Measurements from ENCODE around the gene ZC3H4.
"Not testable (repeated sequence)": the region's sequence is repeated elsewhere in the genome, so short reads cannot be mapped to it uniquely, and the experiment has no call there.

Gene ZC3H4

DNA sequence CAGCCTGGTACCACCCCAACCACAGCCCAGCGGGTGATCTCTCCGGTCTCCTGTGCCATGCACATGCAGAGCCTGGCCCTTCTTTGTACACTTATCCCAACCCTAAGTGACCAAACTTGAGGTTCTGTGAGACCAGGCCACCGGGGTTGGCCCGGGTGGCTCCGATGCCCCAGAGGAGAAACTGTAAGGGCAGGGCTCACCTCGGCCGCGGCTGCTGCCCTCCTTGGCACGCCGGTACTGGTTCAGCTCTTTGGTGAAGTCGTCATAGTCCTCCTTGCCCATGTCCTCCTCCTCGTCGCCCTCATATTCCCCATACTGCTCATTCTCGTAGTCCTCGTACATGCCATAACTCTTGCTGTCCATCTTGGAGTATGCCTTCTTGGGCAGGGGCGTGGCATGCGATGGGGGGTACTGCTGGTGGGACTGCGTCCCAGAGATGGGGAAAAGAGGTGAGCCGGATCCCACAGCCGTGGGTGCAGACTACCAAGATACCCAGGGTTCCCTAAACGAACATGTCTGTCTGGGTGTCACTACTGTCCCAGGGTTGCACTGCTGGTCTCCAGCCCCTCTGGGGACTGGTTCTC is 23.7 kb downstream of the ZC3H4 start:
- TF ChIP-seq, protein P1, sequence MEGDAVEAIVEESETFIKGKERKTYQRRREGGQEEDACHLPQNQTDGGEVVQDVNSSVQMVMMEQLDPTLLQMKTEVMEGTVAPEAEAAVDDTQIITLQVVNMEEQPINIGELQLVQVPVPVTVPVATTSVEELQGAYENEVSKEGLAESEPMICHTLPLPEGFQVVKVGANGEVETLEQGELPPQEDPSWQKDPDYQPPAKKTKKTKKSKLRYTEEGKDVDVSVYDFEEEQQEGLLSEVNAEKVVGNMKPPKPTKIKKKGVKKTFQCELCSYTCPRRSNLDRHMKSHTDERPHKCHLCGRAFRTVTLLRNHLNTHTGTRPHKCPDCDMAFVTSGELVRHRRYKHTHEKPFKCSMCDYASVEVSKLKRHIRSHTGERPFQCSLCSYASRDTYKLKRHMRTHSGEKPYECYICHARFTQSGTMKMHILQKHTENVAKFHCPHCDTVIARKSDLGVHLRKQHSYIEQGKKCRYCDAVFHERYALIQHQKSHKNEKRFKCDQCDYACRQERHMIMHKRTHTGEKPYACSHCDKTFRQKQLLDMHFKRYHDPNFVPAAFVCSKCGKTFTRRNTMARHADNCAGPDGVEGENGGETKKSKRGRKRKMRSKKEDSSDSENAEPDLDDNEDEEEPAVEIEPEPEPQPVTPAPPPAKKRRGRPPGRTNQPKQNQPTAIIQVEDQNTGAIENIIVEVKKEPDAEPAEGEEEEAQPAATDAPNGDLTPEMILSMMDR (IDR thresholded peaks at IDR 0.05; ENCODE audit: extremely low read depth, insufficient read depth, missing control alignments) = no peak
- DNase-seq (ENCODE audit: low spot score) = no peak
- in situ Hi-C loops (cut with MboI; ENCODE audit: low pct_unique_long_range_greater_than_20kb, low sequenced_read_pairs, unreplicated experiment) = no loop called here

- TF ChIP-seq, protein P1 (IDR thresholded peaks at IDR 0.05; ENCODE audit: extremely low read depth, insufficient read depth, missing control alignments) = no peak
- in situ Hi-C loops (cut with MboI; ENCODE audit: low pct_unique_long_range_greater_than_20kb, low sequenced_read_pairs, unreplicated experiment) = no loop called here
- DNase-seq (ENCODE audit: low spot score) = no peak
These were observed 27.3 kb downstream of the ZC3H4 start for GRCh38 chr19:47086280-47086679.

- TF ChIP-seq, protein P1 (IDR thresholded peaks at IDR 0.05; ENCODE audit: extremely low read depth, insufficient read depth, missing control alignments) = no peak
- DNase-seq (ENCODE audit: low spot score) = no peak
- in situ Hi-C loops (cut with MboI; ENCODE audit: low pct_unique_long_range_greater_than_20kb, low sequenced_read_pairs, unreplicated experiment) = loop anchor here (5.0 kb wide), 1 partner anchor 37 kb away; no protein-coding TSS in a partner anchor
These were observed 28.6 kb downstream of the ZC3H4 start for GRCh38 chr19:47084879-47085439.

DNA sequence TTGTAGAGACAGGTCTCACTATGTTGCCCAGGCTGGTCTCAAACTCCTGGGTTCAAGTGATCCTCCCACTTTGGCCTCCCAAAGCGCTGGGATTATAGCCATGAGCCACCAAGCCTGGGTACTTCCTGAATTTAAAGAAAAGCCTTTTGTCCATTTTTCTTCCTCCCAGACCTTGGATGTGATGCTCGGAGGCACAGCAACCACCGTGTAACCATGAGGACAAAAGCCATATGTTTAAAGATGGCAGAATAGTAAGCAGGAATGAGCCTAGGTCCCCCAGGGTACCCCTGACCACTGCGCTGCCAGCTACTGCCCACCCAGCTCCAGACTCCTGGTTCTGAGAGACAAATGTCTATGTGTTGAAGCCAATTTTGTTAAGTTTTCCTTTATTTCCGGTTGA is 31.1 kb downstream of the ZC3H4 start:
- TF ChIP-seq, protein P1 (IDR thresholded peaks at IDR 0.05; ENCODE audit: extremely low read depth, insufficient read depth, missing control alignments) = no peak
- in situ Hi-C loops (cut with MboI; ENCODE audit: low pct_unique_long_range_greater_than_20kb, low sequenced_read_pairs, unreplicated experiment) = loop anchor here (5.0 kb wide), 1 partner anchor 40 kb away; no protein-coding TSS in a partner anchor
- DNase-seq (ENCODE audit: low spot score) = no peak

GRCh38 chr19:47081095-47081494 is 32.5 kb downstream of the ZC3H4 start:
- in situ Hi-C loops (cut with MboI; ENCODE audit: low pct_unique_long_range_greater_than_20kb, low sequenced_read_pairs, unreplicated experiment) = loop anchor here (5.0 kb wide), 1 partner anchor 41 kb away; no protein-coding TSS in a partner anchor
- DNase-seq (ENCODE audit: low spot score) = no peak
- TF ChIP-seq, protein P1 (IDR thresholded peaks at IDR 0.05; ENCODE audit: extremely low read depth, insufficient read depth, missing control alignments) = no peak

GRCh38 chr19:47078351-47078750 is 35.2 kb downstream of the ZC3H4 start:
- in situ Hi-C loops (cut with MboI; ENCODE audit: low pct_unique_long_range_greater_than_20kb, low sequenced_read_pairs, unreplicated experiment) = not testable (repeated sequence)

DNA sequence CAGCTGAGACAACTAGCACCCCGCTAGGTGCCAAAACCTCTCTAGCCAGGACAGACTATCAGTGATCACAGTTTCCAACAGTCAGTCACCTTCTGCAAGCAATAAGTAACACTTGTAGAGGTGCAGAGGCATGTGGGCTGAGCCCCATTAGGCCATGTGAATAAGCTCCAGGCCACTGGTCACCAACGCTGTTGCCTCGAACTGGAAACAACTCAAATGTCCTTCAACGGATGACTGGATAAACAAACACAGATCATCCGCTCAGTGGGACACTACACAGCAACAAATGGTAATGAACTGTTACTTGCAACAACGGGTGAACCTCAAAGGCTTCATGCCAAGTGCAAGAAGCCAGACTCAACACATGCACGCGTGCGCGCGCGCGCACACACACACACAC is 37.6 kb downstream of the ZC3H4 start:
- TF ChIP-seq, protein P1 (IDR thresholded peaks at IDR 0.05; ENCODE audit: extremely low read depth, insufficient read depth, missing control alignments) = no peak
- no peak for DNase-seq (ENCODE audit: low spot score)
- in situ Hi-C loops (cut with MboI; ENCODE audit: low pct_unique_long_range_greater_than_20kb, low sequenced_read_pairs, unreplicated experiment) = no loop called here

More at GRCh38 chr19:47078351-47078750, 35.2 kb downstream of the ZC3H4 start:
- DNase-seq (ENCODE audit: low spot score) = not testable (repeated sequence)
